Measurements from ENCODE around the gene ATP1A1. TPM values are rescaled to one million over a fixed set of nuclear protein-coding genes. Genes with fewer than 3 reads are reported as not detected.
A peak's percentile ranks its signal among the peaks of the same experiment; 100 is the strongest.

The ATP1A1 gene
- total and polyA plus RNA-seq, 9 of the 15 experiments (the other 6 are each of a cell fraction or from before 2014, with no cell fraction given): 99.3 to 513 (median 234) TPM

DNA sequence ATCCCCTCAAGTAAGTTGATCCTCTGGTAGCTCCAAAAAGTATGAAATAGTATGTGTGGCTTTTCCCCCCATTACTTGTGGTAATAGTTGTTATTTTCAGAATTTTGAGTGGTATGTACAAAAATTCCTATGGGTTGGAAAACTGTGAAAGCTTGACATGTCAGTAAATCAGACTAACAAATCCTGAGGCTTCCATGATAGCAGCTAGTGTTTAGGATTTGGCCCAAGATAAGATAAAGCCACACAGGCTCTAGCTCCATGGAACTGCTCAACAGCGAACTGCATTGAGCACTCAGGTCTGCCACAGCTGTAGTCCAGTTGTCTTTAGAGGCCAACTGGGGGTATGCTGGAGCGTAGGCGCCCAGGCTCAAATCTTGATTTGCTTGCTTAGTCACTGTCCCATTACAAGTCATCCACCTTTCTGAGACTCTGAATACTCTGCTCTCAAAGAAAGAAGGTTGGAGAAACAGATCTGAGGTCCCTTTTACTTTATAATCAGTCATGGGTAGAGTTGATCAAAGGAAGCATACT is 28.7 kb downstream of the ATP1A1 start (continued):
- no peak for TF ChIP-seq BRD4 (IDR thresholded peaks at IDR 0.05)
- no peak for TF ChIP-seq ZNF124 (CRISPR knock-in tag; IDR thresholded peaks at IDR 0.05)
- TF ChIP-seq, protein P1, sequence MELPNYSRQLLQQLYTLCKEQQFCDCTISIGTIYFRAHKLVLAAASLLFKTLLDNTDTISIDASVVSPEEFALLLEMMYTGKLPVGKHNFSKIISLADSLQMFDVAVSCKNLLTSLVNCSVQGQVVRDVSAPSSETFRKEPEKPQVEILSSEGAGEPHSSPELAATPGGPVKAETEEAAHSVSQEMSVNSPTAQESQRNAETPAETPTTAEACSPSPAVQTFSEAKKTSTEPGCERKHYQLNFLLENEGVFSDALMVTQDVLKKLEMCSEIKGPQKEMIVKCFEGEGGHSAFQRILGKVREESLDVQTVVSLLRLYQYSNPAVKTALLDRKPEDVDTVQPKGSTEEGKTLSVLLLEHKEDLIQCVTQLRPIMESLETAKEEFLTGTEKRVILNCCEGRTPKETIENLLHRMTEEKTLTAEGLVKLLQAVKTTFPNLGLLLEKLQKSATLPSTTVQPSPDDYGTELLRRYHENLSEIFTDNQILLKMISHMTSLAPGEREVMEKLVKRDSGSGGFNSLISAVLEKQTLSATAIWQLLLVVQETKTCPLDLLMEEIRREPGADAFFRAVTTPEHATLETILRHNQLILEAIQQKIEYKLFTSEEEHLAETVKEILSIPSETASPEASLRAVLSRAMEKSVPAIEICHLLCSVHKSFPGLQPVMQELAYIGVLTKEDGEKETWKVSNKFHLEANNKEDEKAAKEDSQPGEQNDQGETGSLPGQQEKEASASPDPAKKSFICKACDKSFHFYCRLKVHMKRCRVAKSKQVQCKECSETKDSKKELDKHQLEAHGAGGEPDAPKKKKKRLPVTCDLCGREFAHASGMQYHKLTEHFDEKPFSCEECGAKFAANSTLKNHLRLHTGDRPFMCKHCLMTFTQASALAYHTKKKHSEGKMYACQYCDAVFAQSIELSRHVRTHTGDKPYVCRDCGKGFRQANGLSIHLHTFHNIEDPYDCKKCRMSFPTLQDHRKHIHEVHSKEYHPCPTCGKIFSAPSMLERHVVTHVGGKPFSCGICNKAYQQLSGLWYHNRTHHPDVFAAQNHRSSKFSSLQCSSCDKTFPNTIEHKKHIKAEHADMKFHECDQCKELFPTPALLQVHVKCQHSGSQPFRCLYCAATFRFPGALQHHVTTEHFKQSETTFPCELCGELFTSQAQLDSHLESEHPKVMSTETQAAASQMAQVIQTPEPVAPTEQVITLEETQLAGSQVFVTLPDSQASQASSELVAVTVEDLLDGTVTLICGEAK (IDR thresholded peaks at IDR 0.05): no peak
- TF ChIP-seq, protein P1 (CRISPR knock-in tag; IDR thresholded peaks at IDR 0.05): no peak
- TF ChIP-seq EHMT2 (IDR thresholded peaks at IDR 0.05): no peak
- no peak for TF ChIP-seq SMAD4 (CRISPR knock-in tag; conservative IDR thresholded peaks at IDR 0.05)
- peak in 1 of 2 experiments; percentile 33; a peak in 1 of 4 replicates for TF ChIP-seq KDM1A (IDR thresholded peaks at IDR 0.05)
- TF ChIP-seq TCF7L2 (IDR thresholded peaks at IDR 0.05; ENCODE audit: low read depth, low read length): no peak
- TF ChIP-seq RBM22 (IDR thresholded peaks at IDR 0.05; ENCODE audit: low read depth, low read length, poor library complexity, severe bottlenecking): no peak
- TF ChIP-seq PBX2 (CRISPR knock-in tag; IDR thresholded peaks at IDR 0.05; ENCODE audit: low read depth): no peak
- TF ChIP-seq PBX2 (tag; conservative IDR thresholded peaks at IDR 0.05; ENCODE audit: low read depth): peak; percentile 59; the same call in 1 of the 2 replicates
- TF ChIP-seq, protein P2, sequence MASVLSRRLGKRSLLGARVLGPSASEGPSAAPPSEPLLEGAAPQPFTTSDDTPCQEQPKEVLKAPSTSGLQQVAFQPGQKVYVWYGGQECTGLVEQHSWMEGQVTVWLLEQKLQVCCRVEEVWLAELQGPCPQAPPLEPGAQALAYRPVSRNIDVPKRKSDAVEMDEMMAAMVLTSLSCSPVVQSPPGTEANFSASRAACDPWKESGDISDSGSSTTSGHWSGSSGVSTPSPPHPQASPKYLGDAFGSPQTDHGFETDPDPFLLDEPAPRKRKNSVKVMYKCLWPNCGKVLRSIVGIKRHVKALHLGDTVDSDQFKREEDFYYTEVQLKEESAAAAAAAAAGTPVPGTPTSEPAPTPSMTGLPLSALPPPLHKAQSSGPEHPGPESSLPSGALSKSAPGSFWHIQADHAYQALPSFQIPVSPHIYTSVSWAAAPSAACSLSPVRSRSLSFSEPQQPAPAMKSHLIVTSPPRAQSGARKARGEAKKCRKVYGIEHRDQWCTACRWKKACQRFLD (CRISPR knock-in tag; IDR thresholded peaks at IDR 0.05): no peak
- TF ChIP-seq HNRNPUL1 (IDR thresholded peaks at IDR 0.05; ENCODE audit: low read length): no peak
- TF ChIP-seq SAP30 (IDR thresholded peaks at IDR 0.05; ENCODE audit: borderline replicate concordance, insufficient read depth, low read depth, low read length, poor library complexity, severe bottlenecking): no peak
- TF ChIP-seq ZNF143 (CRISPR knock-in tag; IDR thresholded peaks at IDR 0.05): no peak
- TF ChIP-seq PTTG1 (tag; IDR thresholded peaks at IDR 0.05; ENCODE audit: low read depth): no peak
